Astrocyte of the cerebellum (primary cell): ENCODE results near the gene PRRC1.

Experiments
- DNase-seq: peaks from one replicate; pipeline ENCODE4 v3.0.0-alpha.2; 2011; ENCODE audit warnings: low read depth
- H3K4me3 ChIP-seq: 2 replicates; pipeline ENCODE4 v1.5.1; 2011; ENCODE audit warnings: mild to moderate bottlenecking, low read depth, low read length, moderate library complexity
- in situ Hi-C: cut with HindIII; loops from 2 replicates; pipeline ENCODE4 v1.10.0; 2017; ENCODE audit warnings: low sequenced_read_pairs
- TF ChIP-seq, protein P1 (sequence below): IDR thresholded peaks from 2 replicates; pipeline ENCODE4 v1.5.1; 2012; ENCODE audit warnings: low read length, low read depth, moderate library complexity, mild to moderate bottlenecking; ENCODE audit errors: missing control alignments

Gene PRRC1

DNA sequence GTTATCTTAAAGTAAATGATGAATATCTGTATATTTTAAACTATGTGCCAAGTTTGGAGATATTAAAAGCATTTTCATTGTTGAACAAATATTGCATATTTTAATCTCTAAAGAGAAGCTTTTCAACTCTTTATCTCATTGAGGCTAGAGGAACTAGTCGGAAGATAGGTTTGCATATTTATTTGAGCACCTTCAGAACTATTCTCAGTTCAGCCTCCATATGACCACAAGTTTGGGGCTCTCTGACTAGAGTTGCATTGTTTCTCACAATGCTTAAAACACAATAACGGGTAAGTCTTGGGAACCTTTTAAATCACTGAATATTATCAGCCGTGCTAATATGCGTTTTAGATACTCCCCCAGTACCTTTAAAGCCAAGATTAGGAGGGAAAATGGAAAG is 84.2 kb downstream of the PRRC1 start:
- in situ Hi-C loops = no loop called here
- no peak overlapping the region for H3K4me3 ChIP-seq
- TF ChIP-seq, protein P1, sequence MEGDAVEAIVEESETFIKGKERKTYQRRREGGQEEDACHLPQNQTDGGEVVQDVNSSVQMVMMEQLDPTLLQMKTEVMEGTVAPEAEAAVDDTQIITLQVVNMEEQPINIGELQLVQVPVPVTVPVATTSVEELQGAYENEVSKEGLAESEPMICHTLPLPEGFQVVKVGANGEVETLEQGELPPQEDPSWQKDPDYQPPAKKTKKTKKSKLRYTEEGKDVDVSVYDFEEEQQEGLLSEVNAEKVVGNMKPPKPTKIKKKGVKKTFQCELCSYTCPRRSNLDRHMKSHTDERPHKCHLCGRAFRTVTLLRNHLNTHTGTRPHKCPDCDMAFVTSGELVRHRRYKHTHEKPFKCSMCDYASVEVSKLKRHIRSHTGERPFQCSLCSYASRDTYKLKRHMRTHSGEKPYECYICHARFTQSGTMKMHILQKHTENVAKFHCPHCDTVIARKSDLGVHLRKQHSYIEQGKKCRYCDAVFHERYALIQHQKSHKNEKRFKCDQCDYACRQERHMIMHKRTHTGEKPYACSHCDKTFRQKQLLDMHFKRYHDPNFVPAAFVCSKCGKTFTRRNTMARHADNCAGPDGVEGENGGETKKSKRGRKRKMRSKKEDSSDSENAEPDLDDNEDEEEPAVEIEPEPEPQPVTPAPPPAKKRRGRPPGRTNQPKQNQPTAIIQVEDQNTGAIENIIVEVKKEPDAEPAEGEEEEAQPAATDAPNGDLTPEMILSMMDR = no peak
- DNase-seq = no peak

DNA sequence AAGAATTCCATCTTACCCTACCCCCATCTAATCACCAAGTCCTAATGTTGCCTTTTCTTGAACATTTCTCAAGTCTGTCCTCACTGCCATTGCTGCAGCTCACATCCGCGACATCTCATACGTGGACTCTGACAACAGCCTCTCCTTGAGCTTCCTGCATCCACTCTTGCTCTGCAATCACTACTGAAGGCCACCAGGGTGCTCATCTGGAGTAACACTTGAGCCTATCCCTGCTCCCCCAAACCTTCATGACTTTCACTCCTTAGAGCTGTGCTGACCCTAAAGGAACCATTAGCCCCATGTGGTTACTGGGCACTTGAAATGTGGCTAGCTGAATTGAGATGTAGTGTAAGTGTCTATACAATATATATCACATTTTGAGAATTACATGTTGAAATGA is 85.0 kb downstream of the PRRC1 start:
- in situ Hi-C loops = no loop called here
- no peak for DNase-seq
- TF ChIP-seq, protein P1 = no peak
- H3K4me3 ChIP-seq = no peak overlapping the region

DNA sequence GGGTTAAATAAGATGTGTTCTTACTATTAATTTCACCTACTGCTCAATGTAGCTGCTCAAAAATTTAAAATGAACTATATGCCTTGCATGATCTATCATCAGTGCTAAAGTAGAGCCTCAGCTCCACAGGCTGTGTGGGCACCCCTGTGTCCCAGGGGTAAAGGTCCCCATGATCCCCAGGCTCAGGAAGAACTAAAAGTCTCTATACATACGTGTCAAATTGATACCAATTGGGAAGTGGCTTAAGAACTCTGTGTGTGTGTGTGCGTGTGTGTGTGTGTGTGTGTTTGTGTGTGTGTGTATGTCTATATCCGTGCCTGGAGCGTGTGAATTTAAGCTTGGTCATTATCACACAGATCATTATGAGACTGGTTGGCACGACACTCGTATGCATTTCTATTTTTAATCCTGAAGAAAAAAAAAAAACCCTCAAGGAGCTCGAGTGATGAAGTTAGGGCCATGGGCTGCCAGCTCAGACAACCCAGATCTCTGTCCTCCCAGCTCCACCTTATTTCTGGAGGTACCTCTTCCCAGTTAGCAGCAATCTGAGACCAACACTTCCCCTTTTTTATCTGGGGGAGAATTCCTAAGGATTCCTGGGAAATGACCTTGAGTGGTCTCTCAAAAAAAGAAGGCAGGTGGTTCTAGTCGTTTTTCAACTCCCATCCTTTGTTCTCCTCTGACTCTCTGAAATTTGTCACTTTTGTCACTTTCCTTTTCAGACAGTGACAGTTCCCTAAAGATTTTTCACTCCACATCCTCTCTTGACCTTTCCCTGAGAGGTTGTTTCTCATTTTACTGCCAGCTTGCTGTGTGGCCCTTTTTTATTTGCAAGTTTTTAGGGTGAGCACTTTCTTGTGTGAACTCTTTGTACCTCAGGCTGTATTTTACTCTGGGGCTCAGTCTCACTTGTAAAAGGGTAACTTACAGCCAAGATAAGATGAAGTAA is 85.7 kb downstream of the PRRC1 start:
- H3K4me3 ChIP-seq = no peak overlapping the region
- TF ChIP-seq, protein P1 = no peak
- in situ Hi-C loops = no loop called here
- no peak for DNase-seq
